ENCODE results near the gene TSHZ1. TPM values are rescaled to one million over a fixed set of nuclear protein-coding genes. Genes with fewer than 3 reads are reported as not detected.

Gene TSHZ1
- total and polyA plus RNA-seq, 4 donors, result 17.1 to 76.0 (median 46.0) TPM

- Histone ChIP-seq H3K36me3 (ENCODE audit: control insufficient read depth, insufficient read depth, low read length) (peaks cover 55% of the 10 kb centered on the region), H3K4me3 (ENCODE audit: low read depth, low read length) (no peak overlapping the region), H3K27me3 (ENCODE audit: control insufficient read depth, insufficient read depth, low read length) (no peaks in the 10 kb centered on the region), H3K4me1 (ENCODE audit: control insufficient read depth, insufficient read depth, low read length) (peaks cover 9% of the 10 kb centered on the region), H3K27ac (ENCODE audit: low read depth, low read length) (no peak overlapping the region), H3K9me3 (ENCODE audit: control insufficient read depth, insufficient read depth, low read length) (no peaks in the 10 kb centered on the region)
- no peak for DNase-seq (ENCODE audit: low read depth in 4 of 6, low spot score in 6 of 6)
- WGBS (ENCODE audit: insufficient coverage), result 96% methylated on average over 24 of the region's 24 CpGs
These were observed 75.3 kb downstream of the TSHZ1 start for GRCh38 chr18:75285876-75286275.

GRCh38 chr18:75287006-75287405 lies 76.4 kb downstream of the TSHZ1 start:
- H3K4me3 ChIP-seq (ENCODE audit: low read depth, low read length), result no peak overlapping the region
- no peak overlapping the region for H3K27ac ChIP-seq (ENCODE audit: low read depth, low read length)
- no peak for DNase-seq (ENCODE audit: low read depth in 4 of 6, low spot score in 6 of 6)
- H3K36me3 ChIP-seq (ENCODE audit: control insufficient read depth, insufficient read depth, low read length), result peaks cover 45% of the 10 kb centered on the region
- 99% methylated on average over 18 of the region's 23 CpGs for WGBS (ENCODE audit: insufficient coverage)
- H3K27me3 ChIP-seq (ENCODE audit: control insufficient read depth, insufficient read depth, low read length), result no peaks in the 10 kb centered on the region
- no peaks in the 10 kb centered on the region for H3K9me3 ChIP-seq (ENCODE audit: control insufficient read depth, insufficient read depth, low read length)
- peaks cover 3% of the 10 kb centered on the region for H3K4me1 ChIP-seq (ENCODE audit: control insufficient read depth, insufficient read depth, low read length)

- H3K4me3 ChIP-seq (ENCODE audit: low read depth, low read length), result no peak overlapping the region
- H3K27ac ChIP-seq (ENCODE audit: low read depth, low read length), result no peak overlapping the region
- peaks cover 41% of the 10 kb centered on the region for H3K36me3 ChIP-seq (ENCODE audit: control insufficient read depth, insufficient read depth, low read length)
- H3K9me3 ChIP-seq (ENCODE audit: control insufficient read depth, insufficient read depth, low read length), result no peaks in the 10 kb centered on the region
- WGBS (ENCODE audit: insufficient coverage), result over 99% methylated on average over 23 of the region's 24 CpGs
- H3K4me1 ChIP-seq (ENCODE audit: control insufficient read depth, insufficient read depth, low read length), result peaks cover 3% of the 10 kb centered on the region
- H3K27me3 ChIP-seq (ENCODE audit: control insufficient read depth, insufficient read depth, low read length), result no peaks in the 10 kb centered on the region
- DNase-seq (ENCODE audit: low read depth in 4 of 6, low spot score in 6 of 6), result no peak
These were observed 77.1 kb downstream of the TSHZ1 start for GRCh38 chr18:75287700-75288099.

GRCh38 chr18:75289761-75290160 lies 79.2 kb downstream of the TSHZ1 start:
- Histone ChIP-seq H3K9me3 (ENCODE audit: control insufficient read depth, insufficient read depth, low read length) (no peaks in the 10 kb centered on the region), H3K36me3 (ENCODE audit: control insufficient read depth, insufficient read depth, low read length) (peaks cover 34% of the 10 kb centered on the region), H3K27ac (ENCODE audit: low read depth, low read length) (no peak overlapping the region), H3K4me3 (ENCODE audit: low read depth, low read length) (no peak overlapping the region), H3K27me3 (ENCODE audit: control insufficient read depth, insufficient read depth, low read length) (no peaks in the 10 kb centered on the region), H3K4me1 (ENCODE audit: control insufficient read depth, insufficient read depth, low read length) (peaks cover 3% of the 10 kb centered on the region)
- WGBS (ENCODE audit: insufficient coverage), result no CpG with 5 or more reads among the region's 4 CpGs
- peak in 1 of 6 donors; percentile 52 for DNase-seq (ENCODE audit: low read depth in 4 of 6, low spot score in 6 of 6)

- no peak for DNase-seq (ENCODE audit: low read depth in 4 of 6, low spot score in 6 of 6)
- Histone ChIP-seq H3K27me3 (ENCODE audit: control insufficient read depth, insufficient read depth, low read length) (no peaks in the 10 kb centered on the region), H3K4me3 (ENCODE audit: low read depth, low read length) (no peak overlapping the region), H3K4me1 (ENCODE audit: control insufficient read depth, insufficient read depth, low read length) (peaks cover 3% of the 10 kb centered on the region), H3K9me3 (ENCODE audit: control insufficient read depth, insufficient read depth, low read length) (no peaks in the 10 kb centered on the region), H3K36me3 (ENCODE audit: control insufficient read depth, insufficient read depth, low read length) (peaks cover 27% of the 10 kb centered on the region), H3K27ac (ENCODE audit: low read depth, low read length) (no peak overlapping the region)
- WGBS (ENCODE audit: insufficient coverage), result 93% methylated on average over 3 of the region's 9 CpGs
These were observed 80.3 kb downstream of the TSHZ1 start for GRCh38 chr18:75290737-75291358.

GRCh38 chr18:75291460-75291859 lies 80.9 kb downstream of the TSHZ1 start:
- DNase-seq (ENCODE audit: low read depth in 4 of 6, low spot score in 6 of 6), result no peak
- no peaks in the 10 kb centered on the region for H3K9me3 ChIP-seq (ENCODE audit: control insufficient read depth, insufficient read depth, low read length)
- H3K4me3 ChIP-seq (ENCODE audit: low read depth, low read length), result no peak overlapping the region
- 83% methylated on average over 5 of the region's 9 CpGs for WGBS (ENCODE audit: insufficient coverage)
- H3K27me3 ChIP-seq (ENCODE audit: control insufficient read depth, insufficient read depth, low read length), result no peaks in the 10 kb centered on the region
- peaks cover 3% of the 10 kb centered on the region for H3K4me1 ChIP-seq (ENCODE audit: control insufficient read depth, insufficient read depth, low read length)
- H3K36me3 ChIP-seq (ENCODE audit: control insufficient read depth, insufficient read depth, low read length), result peaks cover 21% of the 10 kb centered on the region
- H3K27ac ChIP-seq (ENCODE audit: low read depth, low read length), result no peak overlapping the region

- Histone ChIP-seq H3K4me3 (ENCODE audit: low read depth, low read length) (no peak overlapping the region), H3K36me3 (ENCODE audit: control insufficient read depth, insufficient read depth, low read length) (peaks cover under 1% of the 10 kb centered on the region), H3K9me3 (ENCODE audit: control insufficient read depth, insufficient read depth, low read length) (no peaks in the 10 kb centered on the region), H3K4me1 (ENCODE audit: control insufficient read depth, insufficient read depth, low read length) (no peaks in the 10 kb centered on the region), H3K27me3 (ENCODE audit: control insufficient read depth, insufficient read depth, low read length) (no peaks in the 10 kb centered on the region), H3K27ac (ENCODE audit: low read depth, low read length) (no peak overlapping the region)
- no peak for DNase-seq (ENCODE audit: low read depth in 4 of 6, low spot score in 6 of 6)
- WGBS (ENCODE audit: insufficient coverage), result 87% methylated on average over 4 of the region's 9 CpGs
These were observed 83.0 kb downstream of the TSHZ1 start for GRCh38 chr18:75293591-75293990.

- DNase-seq (ENCODE audit: low read depth in 4 of 6, low spot score in 6 of 6), result peak in 2 of 6 donors; percentile 34 to 71
- H3K4me1 ChIP-seq (ENCODE audit: control insufficient read depth, insufficient read depth, low read length), result no peaks in the 10 kb centered on the region
- 59% methylated on average over 3 of the region's 8 CpGs for WGBS (ENCODE audit: insufficient coverage)
- H3K4me3 ChIP-seq (ENCODE audit: low read depth, low read length), result no peak overlapping the region
- H3K27me3 ChIP-seq (ENCODE audit: control insufficient read depth, insufficient read depth, low read length), result no peaks in the 10 kb centered on the region
- H3K36me3 ChIP-seq (ENCODE audit: control insufficient read depth, insufficient read depth, low read length), result no peaks in the 10 kb centered on the region
- H3K9me3 ChIP-seq (ENCODE audit: control insufficient read depth, insufficient read depth, low read length), result no peaks in the 10 kb centered on the region
- H3K27ac ChIP-seq (ENCODE audit: low read depth, low read length), result no peak overlapping the region
These were observed 87.1 kb downstream of the TSHZ1 start for GRCh38 chr18:75297731-75298130.

- peaks cover 2% of the 10 kb centered on the region for H3K9me3 ChIP-seq (ENCODE audit: control insufficient read depth, insufficient read depth, low read length)
- H3K27me3 ChIP-seq (ENCODE audit: control insufficient read depth, insufficient read depth, low read length), result no peaks in the 10 kb centered on the region
- H3K4me1 ChIP-seq (ENCODE audit: control insufficient read depth, insufficient read depth, low read length), result no peaks in the 10 kb centered on the region
- H3K36me3 ChIP-seq (ENCODE audit: control insufficient read depth, insufficient read depth, low read length), result no peaks in the 10 kb centered on the region
- 93% methylated on average over 22 of the region's 27 CpGs for WGBS (ENCODE audit: insufficient coverage)
- no peak overlapping the region for H3K27ac ChIP-seq (ENCODE audit: low read depth, low read length)
- peak in 1 of 6 donors; percentile 53 for DNase-seq (ENCODE audit: low read depth in 4 of 6, low spot score in 6 of 6)
- no peak overlapping the region for H3K4me3 ChIP-seq (ENCODE audit: low read depth, low read length)
These were observed 94.3 kb downstream of the TSHZ1 start for GRCh38 chr18:75304678-75305557.

GRCh38 chr18:75305984-75306383 lies 95.4 kb downstream of the TSHZ1 start:
- DNase-seq (ENCODE audit: low read depth in 4 of 6, low spot score in 6 of 6), result no peak
- no peaks in the 10 kb centered on the region for H3K36me3 ChIP-seq (ENCODE audit: control insufficient read depth, insufficient read depth, low read length)
- no peaks in the 10 kb centered on the region for H3K4me1 ChIP-seq (ENCODE audit: control insufficient read depth, insufficient read depth, low read length)
- no peaks in the 10 kb centered on the region for H3K27me3 ChIP-seq (ENCODE audit: control insufficient read depth, insufficient read depth, low read length)
- H3K27ac ChIP-seq (ENCODE audit: low read depth, low read length), result no peak overlapping the region
- WGBS (ENCODE audit: insufficient coverage), result no CpG with 5 or more reads among the region's 4 CpGs
- peaks cover 2% of the 10 kb centered on the region for H3K9me3 ChIP-seq (ENCODE audit: control insufficient read depth, insufficient read depth, low read length)
- no peak overlapping the region for H3K4me3 ChIP-seq (ENCODE audit: low read depth, low read length)
